GM18858 (cell line): ENCODE results near the gene RSF1.

Experiments used
- ATAC-seq: cut with Tn5 transposase; IDR thresholded peaks from one replicate; pipeline ENCODE4 v1.9.1; 2021; ENCODE audit not compliant: unreplicated experiment

Gene RSF1

GRCh38 chr11:77753230-77753629 lies 67.3 kb downstream of the RSF1 start:
- no peak for ATAC-seq

DNA sequence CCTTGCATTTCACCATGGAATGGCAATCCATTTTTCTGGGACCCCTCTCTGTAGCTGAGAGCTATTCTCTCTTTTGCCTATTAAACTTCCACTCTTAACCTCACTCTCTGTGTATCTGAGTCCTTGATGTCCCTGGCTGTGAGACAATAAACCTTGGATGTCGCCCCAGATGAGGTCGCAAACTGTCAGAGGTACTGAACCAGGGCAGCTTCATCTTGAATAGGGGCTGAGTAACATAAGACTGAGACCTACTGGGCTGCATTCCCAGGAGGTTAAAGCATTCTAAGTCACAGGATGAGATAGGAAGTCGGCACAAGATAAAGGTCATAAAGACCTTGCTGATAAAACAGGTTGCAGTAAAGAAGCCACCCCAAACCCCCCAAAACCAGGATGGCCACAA lies 68.0 kb downstream of the RSF1 start:
- no peak for ATAC-seq

DNA sequence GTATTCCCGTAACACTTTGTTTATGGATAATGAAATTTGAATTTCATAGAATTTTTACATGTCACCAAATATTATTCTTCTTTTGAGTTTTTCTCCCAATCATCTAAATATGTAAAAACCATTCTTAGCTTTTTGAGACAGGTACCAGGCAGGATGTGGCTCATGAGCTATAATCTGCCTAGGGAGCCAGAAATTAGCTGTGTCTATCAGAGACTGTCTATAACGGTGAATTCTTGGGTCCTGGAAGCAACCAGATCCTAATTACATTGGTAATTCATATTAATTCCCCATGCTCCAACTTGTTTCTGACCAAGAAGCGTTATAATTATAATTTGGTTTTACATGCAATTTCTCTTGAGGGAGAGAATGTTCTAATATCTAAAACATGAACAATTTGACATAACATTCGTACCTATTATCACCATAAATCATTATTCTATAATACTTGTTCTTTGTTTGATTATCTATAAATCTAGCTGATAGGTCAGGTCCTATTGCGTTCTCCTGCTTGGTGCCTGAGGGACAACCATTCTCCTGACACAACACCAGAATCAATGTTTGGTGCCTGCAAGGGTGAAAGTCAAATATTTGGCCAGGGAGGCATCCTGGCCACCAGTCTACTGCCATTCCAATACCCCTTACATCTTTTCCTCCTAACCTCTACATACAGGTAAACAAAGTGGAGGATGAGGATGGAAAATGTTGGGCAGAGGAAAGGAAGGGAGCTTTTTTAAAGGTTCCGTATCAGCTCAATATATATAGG lies 69.9 kb downstream of the RSF1 start:
- no peak for ATAC-seq

DNA sequence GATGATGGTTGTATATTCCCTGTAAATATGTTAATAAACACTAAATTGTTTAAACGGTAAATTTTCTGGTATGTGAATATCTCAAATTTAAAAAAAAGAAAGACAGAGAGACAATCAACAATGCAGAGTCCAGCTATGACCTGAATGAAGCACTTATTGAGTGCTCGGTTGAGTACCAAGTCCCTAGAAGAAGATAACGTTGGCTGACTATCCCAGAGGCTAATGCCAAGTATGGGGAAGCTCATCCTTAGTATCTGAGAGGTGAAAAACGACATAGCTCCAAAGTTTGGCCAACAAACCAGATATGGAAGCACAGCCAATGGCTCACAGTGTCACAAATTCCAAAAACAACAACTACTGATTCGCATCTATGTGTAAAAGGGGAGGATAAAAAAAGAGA lies 71.3 kb downstream of the RSF1 start:
- no peak for ATAC-seq

DNA sequence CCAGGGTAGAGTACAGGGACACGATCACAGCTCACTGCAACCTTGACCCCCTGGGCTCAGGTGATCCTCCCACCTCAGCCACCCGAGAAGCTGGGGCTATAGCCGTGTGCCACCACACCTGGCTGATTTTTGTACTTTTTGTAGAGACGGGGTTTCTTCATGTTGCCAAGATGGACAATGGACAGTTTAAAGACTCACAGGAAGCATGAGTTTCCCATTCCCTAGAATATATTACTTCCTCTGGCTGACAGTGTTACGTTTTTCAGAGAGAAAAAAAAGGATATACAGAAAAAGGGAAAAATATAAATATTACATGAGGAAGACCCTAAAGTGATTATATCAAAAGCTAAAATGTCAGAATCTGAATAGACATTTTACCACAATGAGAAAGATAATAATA lies 72.3 kb downstream of the RSF1 start:
- ATAC-seq = no peak

GRCh38 chr11:77747381-77747969 lies 73.0 kb downstream of the RSF1 start:
- ATAC-seq = no peak

GRCh38 chr11:77736473-77736872 lies 84.0 kb downstream of the RSF1 start:
- no peak for ATAC-seq

GRCh38 chr11:77734890-77735289 lies 85.6 kb downstream of the RSF1 start:
- no peak for ATAC-seq

DNA sequence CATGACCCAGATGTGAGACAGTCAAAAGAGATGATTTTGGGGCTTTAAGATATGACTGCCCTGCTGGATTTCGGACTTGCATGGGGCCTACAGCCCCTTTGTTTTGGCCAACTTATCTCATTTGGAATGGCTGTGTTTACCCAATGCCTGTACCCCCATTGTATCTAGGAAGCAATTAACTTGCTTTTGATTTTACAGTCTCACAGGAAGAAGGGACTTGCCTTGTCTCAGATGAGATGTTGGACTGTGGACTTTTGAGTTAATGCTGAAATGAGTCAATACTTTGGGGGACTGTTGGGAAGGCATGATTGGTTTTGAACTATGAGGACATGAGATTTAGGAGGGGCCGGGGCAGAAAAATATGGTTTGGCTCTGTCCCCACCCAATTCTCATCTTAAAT lies 88.4 kb downstream of the RSF1 start:
- ATAC-seq = no peak

DNA sequence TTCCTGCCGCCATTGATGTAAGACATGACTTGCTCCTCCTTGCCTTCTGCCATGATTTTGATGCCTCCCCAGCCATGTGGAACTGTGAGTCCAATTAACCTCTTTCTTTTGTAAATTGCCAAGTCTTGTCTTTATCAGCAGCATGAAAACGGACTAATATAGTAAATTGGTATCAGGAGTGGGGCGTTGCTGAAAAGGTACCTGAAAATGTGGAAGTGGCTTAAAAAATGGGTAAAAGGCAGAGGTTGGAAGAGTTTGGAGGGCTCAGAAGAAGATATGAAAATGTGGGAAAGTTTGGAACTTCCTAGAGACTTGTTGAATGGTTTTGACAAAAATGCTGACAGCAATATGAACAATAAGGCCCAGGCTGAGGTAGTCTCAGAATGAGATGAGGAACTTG lies 89.7 kb downstream of the RSF1 start:
- ATAC-seq = no peak

GRCh38 chr11:77729063-77729462 lies 91.5 kb downstream of the RSF1 start:
- ATAC-seq = no peak

GRCh38 chr11:77728203-77728786 lies 92.2 kb downstream of the RSF1 start:
- no peak for ATAC-seq

- no peak for ATAC-seq
These were observed 94.0 kb downstream of the RSF1 start for GRCh38 chr11:77726524-77726923.

DNA sequence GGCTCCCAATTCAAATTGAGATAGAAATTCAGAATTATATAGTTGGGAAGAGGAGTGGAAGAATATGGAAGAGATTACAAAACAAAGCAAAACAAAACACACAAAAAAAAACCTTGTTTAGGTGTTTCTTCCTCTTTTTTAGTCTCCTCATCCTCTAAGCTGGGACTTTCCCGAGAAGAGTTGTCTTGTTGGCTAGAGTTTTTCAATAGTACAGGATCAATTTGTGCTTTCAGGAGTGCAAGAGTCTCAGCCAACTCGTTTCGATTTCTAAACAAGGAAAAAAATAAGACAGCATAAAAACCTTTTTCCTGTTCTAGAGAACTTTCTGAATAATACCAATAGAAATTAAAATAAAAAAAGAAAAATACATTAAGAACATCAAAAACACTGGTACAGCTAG lies 95.1 kb downstream of the RSF1 start:
- ATAC-seq = no peak

GRCh38 chr11:77724636-77725035 lies 95.9 kb downstream of the RSF1 start:
- ATAC-seq = no peak

GRCh38 chr11:77723024-77723423 lies 97.5 kb downstream of the RSF1 start:
- ATAC-seq = no peak

DNA sequence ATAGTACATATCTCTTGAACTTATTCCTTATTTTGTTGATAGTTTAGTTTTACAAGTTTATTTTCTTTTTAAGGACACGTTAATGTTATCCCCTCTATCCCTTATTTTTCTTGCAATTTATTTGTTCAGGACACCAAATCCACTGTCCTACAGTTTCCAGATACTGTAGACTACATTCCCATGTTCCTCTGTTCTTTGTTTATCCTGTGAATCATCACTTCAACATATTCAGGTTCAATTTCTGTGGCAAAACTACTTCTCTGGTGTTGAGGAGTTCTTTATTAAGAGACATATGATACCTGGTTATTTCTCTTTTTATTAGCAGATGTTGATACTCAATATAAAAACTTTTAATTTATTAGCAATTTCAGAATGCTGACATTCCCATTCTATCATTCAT lies 110.2 kb downstream of the RSF1 start:
- no peak for ATAC-seq

DNA sequence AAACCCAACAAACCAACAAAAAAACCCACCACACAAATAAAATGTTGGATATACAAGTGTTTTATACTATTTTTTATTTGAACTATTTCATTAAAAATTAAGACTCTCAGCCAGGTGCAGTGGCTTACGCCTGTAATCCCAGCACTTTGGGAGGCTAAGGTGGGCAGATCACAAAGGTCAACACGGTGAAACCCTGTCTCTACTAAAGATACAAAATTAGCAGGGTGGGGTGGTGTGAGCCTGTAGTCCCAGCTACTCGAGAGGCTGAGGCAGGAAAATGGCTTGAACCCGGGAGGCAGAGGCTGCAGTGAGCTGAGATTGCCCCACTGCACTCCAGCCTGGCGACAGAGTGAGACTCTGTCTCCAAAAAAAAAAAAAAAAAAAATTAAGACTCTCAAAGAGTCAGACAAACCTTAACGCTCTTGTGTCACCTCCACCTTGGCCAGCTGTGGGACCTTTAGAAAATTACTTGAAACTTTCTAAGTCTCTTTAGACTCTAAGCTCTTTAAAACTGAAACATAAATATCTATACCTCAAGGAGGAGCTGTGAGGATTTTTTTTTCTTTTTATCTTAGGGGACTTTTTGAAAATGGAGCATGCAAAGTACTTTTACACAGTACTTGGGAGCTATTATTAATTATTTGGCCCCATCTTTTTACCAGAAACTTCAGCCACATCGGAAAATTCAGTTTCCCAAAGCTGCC lies 114.5 kb downstream of the RSF1 start:
- no peak for ATAC-seq

DNA sequence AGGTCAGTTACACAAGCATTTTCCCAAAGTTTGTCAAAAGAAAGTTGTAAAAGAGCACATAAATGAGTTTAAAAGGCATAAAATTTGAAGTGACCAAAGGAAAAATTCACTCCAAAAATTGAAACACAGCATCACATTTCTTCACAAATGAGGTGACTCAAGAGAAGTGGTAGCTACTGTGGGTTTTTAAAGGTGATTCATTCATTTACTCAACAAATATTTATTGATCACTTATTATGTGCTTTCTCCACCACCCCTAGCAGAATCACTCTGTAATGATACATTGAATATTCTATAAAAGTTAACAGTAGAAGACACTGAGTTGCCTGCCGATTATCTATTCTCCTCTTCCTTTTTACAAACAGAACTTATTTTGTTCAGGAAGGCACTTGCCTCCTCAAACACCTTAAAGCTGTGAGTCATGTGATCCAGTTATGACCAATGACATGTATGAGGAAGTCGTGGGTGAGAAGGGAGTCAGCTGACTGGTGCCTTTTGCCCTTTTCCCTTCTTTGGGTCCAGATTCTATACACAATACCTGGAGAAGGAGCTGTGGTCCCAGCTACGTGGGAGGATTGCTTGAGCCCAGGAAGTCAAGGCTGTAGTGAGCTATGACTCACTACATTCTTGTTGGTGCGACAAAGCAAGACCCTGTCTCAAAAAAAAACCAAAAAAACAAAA lies 115.2 kb downstream of the RSF1 start:
- no peak for ATAC-seq

DNA sequence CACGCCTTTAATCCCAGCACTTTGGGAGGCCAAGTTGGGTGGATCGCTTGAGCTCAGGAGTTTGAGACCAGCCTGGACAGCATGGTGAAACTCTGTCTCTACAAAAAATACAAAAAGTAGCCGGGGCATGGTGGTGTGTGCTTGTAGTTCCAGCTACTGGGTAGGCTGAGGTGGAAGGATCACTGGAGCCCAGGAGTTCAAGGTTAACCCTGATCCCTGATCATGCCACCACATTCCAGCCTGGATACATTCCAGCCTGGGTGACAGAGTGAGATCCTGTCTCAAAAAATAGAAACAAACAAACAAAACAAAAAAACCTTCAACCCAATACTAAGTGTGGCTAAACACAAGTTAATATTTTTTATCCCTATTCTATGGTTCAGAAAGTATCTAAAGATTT lies 116.5 kb downstream of the RSF1 start:
- ATAC-seq = no peak

DNA sequence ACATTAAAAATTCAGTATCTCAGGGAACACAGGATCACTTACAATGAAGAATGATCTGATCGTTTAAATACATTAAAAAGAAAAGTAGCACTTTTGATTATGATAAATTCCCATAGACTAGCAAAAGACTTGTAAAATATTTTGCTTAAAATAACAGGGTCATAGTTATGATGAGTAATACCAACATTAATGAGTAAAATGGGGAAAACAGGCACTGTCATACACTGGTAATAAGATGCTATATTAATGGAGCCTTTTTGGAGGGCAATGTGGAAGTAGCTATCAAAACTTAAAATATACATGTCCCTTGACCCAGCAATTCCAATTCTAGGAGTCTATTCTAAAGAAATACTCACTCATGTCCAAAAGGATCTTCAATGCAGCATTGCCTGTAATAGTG lies 121.1 kb downstream of the RSF1 start:
- ATAC-seq = no peak
